ENCODE data around the gene ICOS. TPM values are rescaled to one million over a fixed set of nuclear protein-coding genes. Genes with fewer than 3 reads are reported as not detected.
"Not testable (repeated sequence)": the region's sequence is repeated elsewhere in the genome, so short reads cannot be mapped to it uniquely, and the experiment has no call there.

Gene ICOS
- total RNA-seq, 1 donor from 2014 or later: not detected

GRCh38 chr2:203918839-203919238 lies 17.7 kb upstream of the ICOS start:
- DNase-seq: no peak

- no peak for DNase-seq
These were observed 10.9 kb upstream of the ICOS start for GRCh38 chr2:203925512-203926158.

GRCh38 chr2:203928849-203929248 lies 7.7 kb upstream of the ICOS start:
- DNase-seq: no peak

GRCh38 chr2:203931262-203931661 lies 5.3 kb upstream of the ICOS start:
- not testable (repeated sequence) for DNase-seq

GRCh38 chr2:203934041-203934492 lies 2.5 kb upstream of the ICOS start:
- DNase-seq: no peak

GRCh38 chr2:203934711-203935438 lies 1.7 kb upstream of the ICOS start:
- no peak for DNase-seq

GRCh38 chr2:203935568-203935967 lies 995 bp upstream of the ICOS start:
- DNase-seq: no peak

- no peak for DNase-seq
These were observed 386 bp downstream of the ICOS start for GRCh38 chr2:203936949-203937348.

GRCh38 chr2:203937788-203938187 lies 1.2 kb downstream of the ICOS start:
- no peak for DNase-seq

GRCh38 chr2:203940039-203940438 lies 3.5 kb downstream of the ICOS start:
- no peak for DNase-seq

- not testable (repeated sequence) for DNase-seq
These were observed 7.2 kb downstream of the ICOS start for GRCh38 chr2:203943493-203944382.

- no peak for DNase-seq
These were observed 12.2 kb downstream of the ICOS start for GRCh38 chr2:203948733-203949132.

GRCh38 chr2:203949228-203949627 lies 12.7 kb downstream of the ICOS start:
- DNase-seq: no peak

- DNase-seq: no peak
These were observed 14.9 kb downstream of the ICOS start for GRCh38 chr2:203951366-203951902.

- no peak for DNase-seq
These were observed 22.7 kb downstream of the ICOS start for GRCh38 chr2:203959265-203959664.

GRCh38 chr2:203959672-203960071 lies 23.1 kb downstream of the ICOS start:
- DNase-seq: no peak

GRCh38 chr2:203960811-203961210 lies 24.2 kb downstream of the ICOS start:
- no peak for DNase-seq

GRCh38 chr2:203965190-203965589 lies 28.6 kb downstream of the ICOS start:
- not testable (repeated sequence) for DNase-seq

GRCh38 chr2:203971251-203971650 lies 34.7 kb downstream of the ICOS start:
- no peak for DNase-seq

GRCh38 chr2:203972066-203972465 lies 35.5 kb downstream of the ICOS start:
- no peak for DNase-seq

- no peak for DNase-seq
These were observed 36.4 kb downstream of the ICOS start for GRCh38 chr2:203973000-203973399.

- no peak for DNase-seq
These were observed 37.1 kb downstream of the ICOS start for GRCh38 chr2:203973676-203974075.

- no peak for DNase-seq
These were observed 39.3 kb downstream of the ICOS start for GRCh38 chr2:203975912-203976311.

Measured in occipital lobe (tissue), 2 donors.